PC-9 (cell line): ENCODE measurements around the gene HPD. TPM values are rescaled to one million over a fixed set of nuclear protein-coding genes. Genes with fewer than 3 reads are reported as not detected.

Experiments
- BruUV-seq: library from RNA; stranded (reverse); fragments of 400-500 nt; replicated peaks from 2 replicates; lab custom pipeline; 2021; lab: Mats Ljungman, UMichigan
- CTCF ChIA-PET: fragments of 300-600 bp; sonication (Branson Sonifier 250); formaldehyde crosslinking; loops from one replicate; lab custom pipeline; 2022; ENCODE audit warnings: antibody characterized with exemption; lab: Charles Lee
- POLR2A ChIA-PET: fragments of 300-600 bp; sonication (Branson Sonifier 250); formaldehyde crosslinking; loops from one replicate; lab custom pipeline; 2022; ENCODE audit warnings: antibody characterized with exemption; ENCODE audit not compliant: unreplicated experiment; lab: Charles Lee
- DNase-seq, 2 experiments: peaks; one replicate each; pipeline versions ENCODE4 v3.0.0 to v3.0.0-alpha.2; 2015 to 2022; ENCODE audit warnings: mixed read lengths in 1 of 2
- H2AFZ ChIP-seq: fragments of 200-600 bp; sonication (generic); 2 replicates; pipeline ENCODE4 v1.8.1; 2017; ENCODE audit warnings: antibody characterized with exemption
- H3F3A ChIP-seq: fragments of 200-600 bp; sonication (generic); 2 replicates; pipeline ENCODE4 v1.8.1; 2017; ENCODE audit warnings: antibody characterized with exemption, mild to moderate bottlenecking, low read depth; ENCODE audit not compliant: insufficient read depth
- H3K27ac ChIP-seq: fragments of 200-600 bp; sonication (generic); 2 replicates; pipeline ENCODE4 v1.6.1; 2016; ENCODE audit warnings: mixed run types
- H3K27me3 ChIP-seq: fragments of 200-600 bp; sonication (generic); 2 replicates; pipeline ENCODE4 v1.6.1; 2016; ENCODE audit warnings: low read depth, mixed run types; ENCODE audit not compliant: insufficient read depth
- H3K36me3 ChIP-seq: fragments of 200-600 bp; sonication (generic); 2 replicates; pipeline ENCODE4 v1.6.1; 2016; ENCODE audit warnings: low read depth, mixed run types
- H3K4me1 ChIP-seq: fragments of 200-600 bp; sonication (generic); replicated peaks from 2 replicates; pipeline ENCODE4 v1.6.1; 2016; ENCODE audit warnings: mixed run types; ENCODE audit not compliant: insufficient read depth
- H3K4me2 ChIP-seq: fragments of 200-600 bp; sonication (generic); 2 replicates; pipeline ENCODE4 v1.6.1; 2017; ENCODE audit warnings: mixed run types
- H3K4me3 ChIP-seq: fragments of 200-600 bp; sonication (generic); 2 replicates; pipeline ENCODE4 v1.6.1; 2016; ENCODE audit warnings: mixed run types
- H3K79me2 ChIP-seq: fragments of 200-600 bp; sonication (generic); 2 replicates; pipeline ENCODE4 v1.6.1; 2017; ENCODE audit warnings: low read depth, mixed run types
- H3K9me2 ChIP-seq: fragments of 200-600 bp; sonication (generic); 2 replicates; pipeline ENCODE4 v1.8.1; 2017; ENCODE audit warnings: mild to moderate bottlenecking; ENCODE audit not compliant: insufficient read depth
- H3K9me3 ChIP-seq: fragments of 200-600 bp; sonication (generic); 2 replicates; pipeline ENCODE4 v1.8.1; 2016; ENCODE audit warnings: low read depth; ENCODE audit not compliant: insufficient read depth
- H4K20me1 ChIP-seq: fragments of 200-600 bp; sonication (generic); 2 replicates; pipeline ENCODE4 v1.8.1; 2017; ENCODE audit not compliant: insufficient read depth
- EZH2 ChIP-seq: fragments of 200-600 bp; sonication (generic); IDR thresholded peaks from 2 replicates; pipeline ENCODE4 v1.8.0; 2017; ENCODE audit warnings: antibody characterized with exemption, low read depth
- intact Hi-C: fragments of 100-400 bp; cut with micrococcal nuclease; formaldehyde crosslinking; loops from one replicate; pipeline ENCODE4 v1.10.0; 2022; ENCODE audit not compliant: unreplicated experiment
- total RNA-seq: library from RNA; stranded (reverse); gene quantifications from 2 replicates; pipeline ENCODE4 v1.2.3, GENCODE V29; 2021
- TF ChIP-seq, protein P1 (sequence below): fragments of 200-600 bp; sonication (generic); conservative IDR thresholded peaks from 2 replicates; pipeline ENCODE4 v1.6.1; 2017; ENCODE audit warnings: mixed run types, antibody characterized with exemption, mild to moderate bottlenecking, moderate library complexity

HPD gene
- total RNA-seq, 1 experiment from 2014 or later = 0.92 TPM

DNA sequence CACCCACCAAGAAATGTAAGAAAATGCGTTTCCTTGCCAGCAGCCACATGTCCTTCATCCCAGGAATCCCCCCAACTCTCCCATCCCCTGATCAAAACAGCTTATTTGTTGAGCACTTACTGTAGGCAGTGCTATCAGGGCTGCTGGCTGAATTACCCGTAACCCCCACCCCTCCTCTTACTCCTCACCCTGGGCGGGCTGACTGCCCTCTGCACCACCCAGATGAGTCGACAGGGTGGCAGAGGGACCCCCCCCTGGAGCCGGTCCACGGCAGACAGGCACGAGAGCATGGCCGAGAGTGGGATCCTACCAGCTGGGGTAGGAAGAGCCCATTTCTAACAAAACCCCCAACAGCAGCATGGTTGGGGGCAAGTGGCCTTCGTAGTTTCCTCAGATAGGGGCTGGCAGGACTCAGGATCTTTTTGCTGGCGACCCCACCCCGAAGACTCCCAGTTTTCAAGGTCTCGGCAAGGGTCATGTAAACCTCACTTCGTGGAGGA, 64.1 kb downstream of the HPD start:
- TF ChIP-seq EZH2 = no peak
- TF ChIP-seq, protein P1, sequence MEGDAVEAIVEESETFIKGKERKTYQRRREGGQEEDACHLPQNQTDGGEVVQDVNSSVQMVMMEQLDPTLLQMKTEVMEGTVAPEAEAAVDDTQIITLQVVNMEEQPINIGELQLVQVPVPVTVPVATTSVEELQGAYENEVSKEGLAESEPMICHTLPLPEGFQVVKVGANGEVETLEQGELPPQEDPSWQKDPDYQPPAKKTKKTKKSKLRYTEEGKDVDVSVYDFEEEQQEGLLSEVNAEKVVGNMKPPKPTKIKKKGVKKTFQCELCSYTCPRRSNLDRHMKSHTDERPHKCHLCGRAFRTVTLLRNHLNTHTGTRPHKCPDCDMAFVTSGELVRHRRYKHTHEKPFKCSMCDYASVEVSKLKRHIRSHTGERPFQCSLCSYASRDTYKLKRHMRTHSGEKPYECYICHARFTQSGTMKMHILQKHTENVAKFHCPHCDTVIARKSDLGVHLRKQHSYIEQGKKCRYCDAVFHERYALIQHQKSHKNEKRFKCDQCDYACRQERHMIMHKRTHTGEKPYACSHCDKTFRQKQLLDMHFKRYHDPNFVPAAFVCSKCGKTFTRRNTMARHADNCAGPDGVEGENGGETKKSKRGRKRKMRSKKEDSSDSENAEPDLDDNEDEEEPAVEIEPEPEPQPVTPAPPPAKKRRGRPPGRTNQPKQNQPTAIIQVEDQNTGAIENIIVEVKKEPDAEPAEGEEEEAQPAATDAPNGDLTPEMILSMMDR = no peak

DNA sequence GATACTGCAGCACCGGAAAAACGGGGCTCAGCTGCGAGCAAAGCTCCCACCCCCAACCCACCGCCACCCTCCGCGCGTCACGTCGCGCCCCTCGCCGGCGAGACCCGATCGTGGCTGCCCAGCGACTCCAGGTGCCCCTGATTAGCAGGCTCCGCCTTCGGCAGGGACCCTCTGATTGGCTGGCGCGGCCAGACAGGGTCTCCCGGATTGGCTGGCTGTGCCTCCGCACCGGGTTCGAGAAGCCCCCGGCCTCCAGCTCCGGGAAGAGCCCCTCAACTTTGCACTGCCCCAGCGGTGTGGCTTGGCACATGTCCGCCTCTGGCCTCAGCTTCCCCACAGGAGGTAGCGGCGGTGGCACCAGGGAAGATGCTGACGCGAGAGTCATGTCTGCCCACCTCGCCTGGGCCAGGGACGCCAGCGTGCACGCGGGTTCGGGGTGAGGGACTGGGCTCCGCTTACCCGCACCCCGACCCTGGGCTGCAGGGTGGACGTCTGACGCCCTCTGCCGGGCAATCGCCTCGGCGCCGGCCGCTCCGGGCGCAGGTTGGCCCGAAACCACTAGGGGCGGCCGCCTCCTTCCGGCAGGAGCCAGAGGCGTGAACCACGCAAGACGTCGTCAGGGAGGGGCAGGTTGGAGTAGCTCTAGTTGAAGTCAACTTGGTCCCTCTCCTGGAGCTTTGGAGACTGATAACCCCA, 64.7 kb downstream of the HPD start:
- Histone ChIP-seq H4K20me1 (no peaks in the 10 kb centered on the region), H3K4me1 (peaks cover 71% of the 10 kb centered on the region), H3F3A (peaks cover 70% of the 10 kb centered on the region), H3K9me3 (no peaks in the 10 kb centered on the region), H3K36me3 (no peaks in the 10 kb centered on the region), H2AFZ (peak overlapping the region; percentile 80), H3K9me2 (no peaks in the 10 kb centered on the region), H3K4me2 (peak overlapping the region; percentile 93), H3K79me2 (peaks cover 72% of the 10 kb centered on the region), H3K4me3 (peak overlapping the region; percentile 79), H3K27me3 (no peaks in the 10 kb centered on the region), H3K27ac (peak overlapping the region; percentile 100)
- no TSS peak for BruUV-seq
- ChIA-PET CTCF (interaction anchor here (0.5 to 4.9 kb wide), 20 partner anchors 9 to 351 kb away, joined by 3 to 48 read pairs (median 4); partner anchors contain the start of gene PSMD9), POLR2A (interaction anchor here (0.5 to 1.1 kb wide), 7 partner anchors 9 to 1177 kb away, joined by 3 to 8 read pairs (median 4); no protein-coding TSS in a partner anchor)
- DNase-seq = peak; percentile 82 to 98
- intact Hi-C loops = loop anchor here (1.0 to 10.0 kb wide), 11 partner anchors 8 to 569 kb away; partner anchors contain the start of genes ORAI1 and TMEM120B
- TF ChIP-seq EZH2 = no peak
- TF ChIP-seq, protein P1 = peak; percentile 87

More for the DNA sequence above, 64.1 kb downstream of the HPD start:
- H3F3A ChIP-seq = peaks cover 68% of the 10 kb centered on the region
- peaks cover 69% of the 10 kb centered on the region for H3K4me1 ChIP-seq
- DNase-seq = no peak
- no peak overlapping the region for H2AFZ ChIP-seq
- no peaks in the 10 kb centered on the region for H3K27me3 ChIP-seq
- H3K9me2 ChIP-seq = no peaks in the 10 kb centered on the region
- peak overlapping the region; percentile 93 for H3K4me2 ChIP-seq
- intact Hi-C loops = loop anchor here (1.0 to 10.0 kb wide), 10 partner anchors 8 to 570 kb away; partner anchors contain the start of genes ORAI1 and TMEM120B
- POLR2A ChIA-PET = interaction anchor here (0.6 to 1.1 kb wide), 5 partner anchors 9 to 1177 kb away, joined by 3 to 8 read pairs (median 4); no protein-coding TSS in a partner anchor
- CTCF ChIA-PET = interaction anchor here (0.5 to 4.9 kb wide), 17 partner anchors 10 to 351 kb away, joined by 3 to 48 read pairs (median 5); partner anchors contain the start of gene PSMD9
- peak overlapping the region; percentile 69 for H3K27ac ChIP-seq
- H3K4me3 ChIP-seq = peak overlapping the region; percentile 35; the same call in 1 of the 2 replicates
- H4K20me1 ChIP-seq = no peaks in the 10 kb centered on the region
- no TSS peak for BruUV-seq
- no peaks in the 10 kb centered on the region for H3K9me3 ChIP-seq
- H3K79me2 ChIP-seq = peaks cover 70% of the 10 kb centered on the region
- H3K36me3 ChIP-seq = no peaks in the 10 kb centered on the region

DNA sequence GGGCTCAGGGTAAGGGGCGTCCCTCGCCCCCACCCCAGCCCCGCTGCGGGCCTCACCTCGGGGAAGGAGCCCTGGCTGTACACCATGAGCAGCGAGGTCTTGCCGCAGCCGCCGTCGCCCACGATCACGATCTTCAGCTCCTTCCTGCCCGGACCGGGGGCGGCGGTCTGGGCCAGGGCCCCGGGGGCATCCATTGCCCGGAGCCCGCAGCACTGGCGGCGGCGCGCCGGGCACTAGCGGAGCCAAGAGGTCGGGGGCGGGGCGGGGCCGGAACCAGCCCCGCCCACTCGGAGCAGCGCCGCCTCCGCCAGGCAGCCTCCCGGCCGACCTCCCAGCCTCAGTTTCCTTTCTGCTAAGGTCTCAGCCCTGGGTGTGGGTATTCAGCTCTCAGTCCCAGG, 65.2 kb downstream of the HPD start, which contains the start of gene RHOF:
Gene RHOF, minus strand, starts transcription at position 249 of the 398 bp plus-strand sequence. Its CDS starts 55 bp downstream, at position 194.
- no TSS peak for BruUV-seq
- peaks cover 71% of the 10 kb centered on the region for H3K4me1 ChIP-seq
- POLR2A ChIA-PET = interaction anchor here (0.5 to 1.1 kb wide), 3 partner anchors 10 to 42 kb away, joined by 4 to 5 read pairs (median 4); no protein-coding TSS in a partner anchor
- peaks cover 70% of the 10 kb centered on the region for H3F3A ChIP-seq
- intact Hi-C loops = loop anchor here (2.0 to 10.0 kb wide), 5 partner anchors 81 to 569 kb away; partner anchors contain the start of gene TMEM120B
- peaks cover 72% of the 10 kb centered on the region for H3K79me2 ChIP-seq
- H3K4me3 ChIP-seq = peak within 1 kb of the TSS; percentile 79
- no peaks in the 10 kb centered on the region for H3K27me3 ChIP-seq
- peak within 1 kb of the TSS; percentile 93 for H3K4me2 ChIP-seq
- CTCF ChIA-PET = interaction anchor here (0.6 to 4.9 kb wide), 8 partner anchors 18 to 241 kb away, joined by 3 to 32 read pairs (median 9); partner anchors contain the start of gene PSMD9
- TF ChIP-seq, protein P1 = no peak
- TF ChIP-seq EZH2 = no peak
- no peaks in the 10 kb centered on the region for H4K20me1 ChIP-seq
- H3K36me3 ChIP-seq = no peaks in the 10 kb centered on the region
- H2AFZ ChIP-seq = peak within 1 kb of the TSS; percentile 80
- no peaks in the 10 kb centered on the region for H3K9me3 ChIP-seq
- no peaks in the 10 kb centered on the region for H3K9me2 ChIP-seq
- peak within 1 kb of the TSS; percentile 100 for H3K27ac ChIP-seq
- no peak for DNase-seq
